ENCODE measurements around the gene NOL9.
"Not testable (repeated sequence)": the region's sequence is repeated elsewhere in the genome, so short reads cannot be mapped to it uniquely, and the experiment has no call there.

Gene NOL9

GRCh38 chr1:6502000-6502891 lies 52.1 kb downstream of the NOL9 start:
- peak; percentile 39 to 76 (median 66) for DNase-seq

DNA sequence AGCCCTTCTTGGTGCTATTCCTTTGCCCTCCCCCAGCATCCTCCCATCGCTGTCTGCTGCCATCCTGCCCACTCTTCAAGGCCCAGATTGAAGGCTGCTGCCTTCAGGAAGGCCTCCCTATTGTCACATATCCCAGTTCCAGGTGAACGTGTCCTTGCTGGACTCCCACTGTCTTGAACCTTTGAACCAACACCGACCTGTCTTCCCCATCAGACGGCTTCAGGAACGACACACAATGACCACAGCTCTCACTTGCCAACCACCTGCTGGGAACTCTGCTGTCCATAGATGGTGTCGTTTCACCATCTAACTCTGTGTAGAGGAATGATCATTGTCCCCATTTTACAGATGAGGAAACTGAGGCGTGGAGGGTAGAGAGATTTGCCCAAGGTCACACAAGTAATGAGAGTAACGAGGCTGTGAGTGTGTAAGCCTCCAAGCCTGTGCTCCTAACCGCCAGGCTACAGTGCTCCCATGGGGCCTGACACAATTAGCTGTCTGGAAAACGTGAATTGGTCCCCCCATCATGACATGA lies 53.0 kb downstream of the NOL9 start:
- no peak for DNase-seq

DNA sequence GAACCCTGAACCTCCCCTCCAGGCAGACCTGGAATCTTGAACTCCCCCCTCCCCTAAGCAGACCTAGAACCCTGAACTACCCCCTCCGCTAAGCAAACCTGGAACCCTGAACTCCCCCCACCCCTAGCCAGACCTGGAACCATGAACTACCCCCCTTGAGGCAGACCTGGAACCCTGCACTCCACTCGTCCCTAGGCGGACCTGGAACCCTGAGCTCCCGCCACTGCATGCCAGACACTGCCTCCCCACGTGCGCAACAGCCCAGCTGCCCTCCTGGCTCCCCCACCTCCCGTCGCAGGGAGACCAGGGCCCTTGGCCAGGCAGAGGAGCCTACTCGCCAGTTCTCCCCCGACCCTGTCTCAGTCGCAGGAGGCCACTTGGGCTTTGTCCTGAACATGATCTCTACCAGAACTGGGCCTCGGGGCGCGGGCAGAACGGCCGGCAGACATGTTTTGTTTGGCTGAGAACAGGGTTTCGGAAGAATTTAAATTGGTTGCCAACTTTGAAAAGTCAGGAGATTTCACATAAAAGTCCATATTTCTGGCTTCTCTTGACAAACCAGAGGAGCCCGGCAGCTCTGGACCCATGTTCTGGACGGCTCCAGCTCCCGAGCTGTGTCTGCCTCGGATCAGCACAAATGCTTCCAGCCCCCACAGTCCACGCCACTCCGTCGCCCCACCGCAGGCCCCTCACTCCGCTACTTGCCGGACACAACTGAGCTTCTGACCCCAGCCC lies 53.6 kb downstream of the NOL9 start:
- no peak for DNase-seq

DNA sequence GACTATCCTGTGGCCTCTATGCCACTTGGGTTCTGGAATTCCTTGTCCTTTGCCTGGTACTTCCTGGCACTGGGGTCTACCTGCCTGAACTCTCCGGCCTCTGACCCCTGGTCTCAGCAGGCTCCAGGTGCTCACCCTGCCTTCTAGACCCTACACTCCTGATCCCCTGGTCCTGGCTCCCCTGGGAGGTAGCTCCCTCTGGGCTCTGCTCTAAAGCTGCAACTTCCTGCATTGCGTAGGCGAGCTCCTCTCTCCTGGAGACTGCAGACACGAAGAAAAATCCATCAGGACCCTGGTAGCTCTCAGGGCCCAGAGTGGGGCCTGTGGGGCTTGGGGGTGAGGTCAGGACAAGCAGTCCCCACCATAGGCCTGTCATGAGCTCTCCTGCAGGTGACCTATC lies 55.0 kb downstream of the NOL9 start:
- no peak for DNase-seq

GRCh38 chr1:6498576-6499111 lies 55.7 kb downstream of the NOL9 start:
- DNase-seq: peak in 1 of 4 experiments; percentile 52

DNA sequence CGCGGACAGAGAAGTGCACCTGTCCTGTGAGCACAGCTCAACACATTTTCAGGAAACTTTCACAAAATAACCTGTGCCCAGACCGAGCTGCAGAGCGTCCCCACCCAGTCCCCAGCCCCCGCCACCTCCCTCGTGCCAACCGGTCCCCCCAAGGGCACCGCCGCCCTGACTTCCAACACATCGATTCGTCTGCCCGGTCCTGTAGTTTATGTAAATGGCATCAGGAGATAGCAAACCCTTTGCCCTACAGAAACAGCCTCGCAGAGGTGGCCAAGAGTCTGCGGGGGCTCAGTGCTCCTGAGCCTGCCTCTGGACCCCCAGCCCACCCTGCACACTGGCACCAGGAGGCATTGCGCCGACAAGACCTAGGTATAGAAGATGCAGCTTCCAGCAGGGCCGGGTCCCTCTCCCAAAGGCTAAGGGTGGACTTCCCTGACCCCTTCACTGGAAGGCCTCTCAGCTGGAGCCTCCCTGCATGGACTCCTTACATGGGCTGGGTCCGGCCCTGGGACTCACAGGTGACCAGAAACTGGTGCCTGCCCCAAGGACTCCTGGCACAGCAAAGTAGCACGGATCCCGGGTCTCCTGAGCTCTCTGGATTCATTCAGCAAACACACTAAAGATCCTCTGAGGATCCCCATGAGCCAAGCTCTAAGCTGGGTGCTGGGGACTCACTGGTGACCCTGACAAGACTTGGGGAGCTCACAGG lies 56.3 kb downstream of the NOL9 start:
- DNase-seq: no peak

- peak in 2 of 4 experiments; percentile 24 to 31 for DNase-seq
Measured at GRCh38 chr1:6497215-6497866, 57.0 kb downstream of the NOL9 start.

- no peak for DNase-seq
Measured at GRCh38 chr1:6496890-6497214, 57.5 kb downstream of the NOL9 start.

DNA sequence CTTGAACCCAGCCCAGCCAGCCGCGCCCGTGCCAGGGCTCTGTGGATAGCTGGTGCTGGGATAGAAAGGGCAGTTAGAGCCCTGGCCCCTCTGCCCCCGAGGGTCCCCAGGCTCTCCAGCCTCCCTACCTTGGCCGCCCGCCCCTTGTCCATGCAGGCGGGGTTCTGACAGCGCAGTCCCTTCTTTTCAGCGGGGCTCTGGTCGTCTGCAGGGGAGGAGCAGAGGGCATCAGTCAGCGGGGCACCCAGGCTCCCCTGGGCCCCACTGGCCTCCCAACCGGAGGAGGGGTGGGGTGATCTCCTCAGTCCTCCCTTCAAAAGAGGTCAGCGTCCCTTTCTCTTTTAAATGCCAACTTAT lies 58.0 kb downstream of the NOL9 start:
- no peak for DNase-seq

DNA sequence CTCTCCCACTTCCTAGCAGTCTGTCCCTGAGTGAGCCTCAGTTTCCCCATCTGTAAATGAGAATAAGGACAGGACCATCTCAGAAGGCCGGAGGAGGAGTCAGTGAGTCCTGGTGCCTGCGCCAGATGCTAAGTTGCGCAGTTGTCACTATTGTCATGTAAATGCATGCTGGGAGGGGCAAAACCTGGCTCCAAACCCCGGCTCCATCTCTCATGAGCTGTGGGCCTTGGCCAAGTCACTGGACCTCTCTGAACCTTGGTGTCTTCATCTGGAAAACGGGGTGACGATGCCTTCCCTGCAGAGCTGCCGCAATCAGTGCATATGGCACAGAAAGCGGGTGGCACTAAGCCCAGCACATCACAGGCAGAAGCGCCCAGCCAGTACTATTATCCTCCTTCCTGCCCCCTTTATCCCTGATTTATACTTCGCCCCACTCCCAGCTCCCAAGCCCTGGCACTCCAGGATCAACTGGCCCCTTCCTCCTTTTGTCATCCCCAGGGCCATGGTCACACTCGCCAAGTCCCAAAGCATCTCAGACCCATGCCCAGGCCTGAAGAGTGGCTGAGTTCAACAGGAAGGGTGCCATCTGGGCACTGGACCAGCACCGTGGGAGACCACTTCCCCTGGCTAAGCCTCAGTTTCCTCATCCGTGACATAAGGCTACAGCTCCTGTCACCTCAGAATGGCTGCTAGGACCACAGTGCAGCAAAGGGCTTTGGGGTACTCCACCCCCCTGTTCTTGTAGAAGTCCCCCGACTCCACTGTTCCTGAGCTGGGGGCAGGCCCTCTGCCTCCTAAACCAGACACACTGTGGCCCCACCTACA lies 58.6 kb downstream of the NOL9 start:
- no peak for DNase-seq

DNA sequence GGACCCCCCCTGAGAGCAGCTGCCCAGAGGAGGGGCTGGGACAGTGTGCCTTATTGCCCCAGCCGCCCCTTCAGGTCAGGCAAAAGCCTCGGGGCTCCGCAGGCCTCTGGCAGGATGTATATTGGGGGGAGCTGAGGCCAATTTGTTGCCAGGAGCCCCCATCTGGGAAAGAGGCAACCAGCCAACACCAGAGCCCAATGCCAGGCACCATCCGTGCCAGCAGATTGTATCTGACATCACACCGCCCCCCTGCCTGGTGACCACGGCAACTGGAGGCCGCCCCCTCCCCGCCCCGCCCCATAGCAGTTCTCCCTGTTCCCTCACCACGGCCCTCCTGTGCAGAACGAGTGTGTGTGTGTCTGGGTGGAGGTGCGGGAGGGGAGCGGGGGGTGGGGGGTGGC lies 59.3 kb downstream of the NOL9 start:
- DNase-seq: no peak

DNA sequence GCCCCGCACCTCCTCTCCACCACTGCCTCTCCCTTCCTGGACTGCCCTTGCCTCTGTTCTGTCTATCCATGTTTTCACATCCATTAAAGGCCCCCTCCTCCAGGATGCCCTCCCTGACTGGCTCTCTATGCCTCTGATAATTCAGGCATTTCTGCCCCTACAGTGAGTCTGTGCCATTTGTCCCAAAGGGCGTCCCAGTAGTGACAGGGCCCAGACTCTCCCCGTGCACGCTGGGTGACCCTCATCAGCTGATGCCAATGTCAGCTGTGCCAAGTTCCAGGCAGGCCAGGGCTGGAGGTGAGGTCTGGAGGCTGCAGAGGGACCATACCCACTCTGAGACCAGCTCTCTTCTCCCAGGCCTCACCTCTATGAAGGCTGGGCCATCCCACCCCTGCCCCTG lies 59.7 kb downstream of the NOL9 start:
- no peak for DNase-seq

DNA sequence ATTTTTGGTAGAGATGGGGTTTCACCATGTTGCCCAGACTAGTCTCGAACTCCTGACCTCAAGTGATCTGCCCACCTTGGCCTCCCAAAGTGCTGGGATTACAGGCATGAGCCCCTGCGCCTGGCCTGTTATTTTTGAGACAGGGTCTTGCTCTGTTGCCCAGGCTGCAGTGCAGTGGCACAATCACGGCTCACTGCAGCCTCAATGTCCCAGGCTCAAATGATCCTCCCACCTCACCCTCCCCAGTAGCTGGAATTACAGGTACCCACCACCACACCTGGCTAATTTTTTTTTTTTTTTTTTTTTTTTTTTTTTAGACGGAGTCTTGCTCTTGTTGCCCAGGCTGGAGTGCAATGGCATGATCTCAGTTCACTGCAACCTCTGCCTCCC lies 60.5 kb downstream of the NOL9 start:
- not testable (repeated sequence) for DNase-seq

DNA sequence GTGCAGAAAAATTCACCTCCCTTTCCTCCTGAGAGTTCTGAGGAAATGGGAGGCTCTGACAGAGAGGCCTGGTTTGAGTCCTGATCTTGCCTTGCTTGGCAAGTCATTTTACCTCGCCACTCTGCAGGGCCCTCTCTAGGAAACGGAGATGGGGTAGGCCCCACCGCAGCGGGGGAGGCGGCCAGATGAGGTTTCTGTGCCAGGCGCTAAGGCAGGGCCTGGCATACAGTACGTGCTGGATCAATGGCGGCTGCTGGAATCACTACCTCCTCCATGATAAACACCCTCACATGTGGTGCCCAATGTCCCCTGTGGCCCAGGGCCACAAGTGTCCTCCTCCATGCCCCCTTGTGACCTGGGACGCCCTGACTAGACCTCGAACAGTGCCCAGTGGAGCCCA lies 62.3 kb downstream of the NOL9 start:
- no peak for DNase-seq

DNA sequence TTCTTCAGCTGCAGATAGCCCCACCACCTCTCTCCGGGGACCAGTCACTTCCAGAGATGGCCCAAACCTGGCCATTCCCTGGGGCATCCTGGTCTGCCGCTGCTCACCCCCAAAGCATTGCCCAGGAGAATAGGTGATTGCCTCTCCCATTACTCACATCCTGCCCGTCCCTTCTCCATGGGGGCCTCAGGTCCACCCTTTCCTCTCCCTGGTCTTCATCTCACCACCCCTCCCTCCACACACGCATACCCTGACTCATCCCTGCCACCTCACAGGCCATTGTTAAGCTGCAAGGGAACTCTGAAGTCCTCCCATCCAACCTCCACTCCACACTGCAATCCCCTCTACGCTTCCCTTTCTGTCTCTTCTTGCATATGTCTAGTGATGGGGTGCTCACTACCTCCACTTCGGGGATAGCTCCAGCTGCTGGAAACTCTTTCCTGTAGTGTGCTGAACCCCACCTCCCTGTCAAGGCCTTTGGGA lies 62.8 kb downstream of the NOL9 start, which contains the start of gene PLEKHG5:
Gene PLEKHG5 (minus strand): TSS at position 188 of the 483 bp plus-strand sequence. CDS start 14,096 bp downstream, outside the sequence.
- DNase-seq: no peak

DNA sequence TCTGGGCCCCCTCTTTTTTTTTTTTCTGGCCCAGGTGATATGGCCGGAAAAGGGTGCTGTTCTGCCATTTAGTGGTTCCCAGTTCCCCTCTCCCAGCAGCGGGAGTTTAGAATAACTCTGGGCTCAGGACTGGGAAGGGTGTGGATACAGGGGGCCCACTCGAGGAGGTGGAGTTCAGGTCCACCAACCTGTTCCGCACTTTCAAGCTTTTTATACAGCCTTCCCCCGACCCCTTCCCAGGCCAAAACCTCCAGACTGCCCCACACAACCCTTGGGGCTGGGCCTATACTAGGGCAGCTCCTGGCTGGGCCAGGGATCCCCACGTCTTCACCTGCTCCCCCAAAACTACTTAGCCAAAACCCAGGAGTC lies 63.2 kb downstream of the NOL9 start:
- DNase-seq: no peak

- peak in 2 of 4 experiments; percentile 34 to 50 for DNase-seq
Measured at GRCh38 chr1:6490181-6491080, 63.9 kb downstream of the NOL9 start.

- peak; percentile 75 to 89 (median 80) for DNase-seq
Measured at GRCh38 chr1:6489799-6490180, 64.5 kb downstream of the NOL9 start.

- DNase-seq: no peak
Measured at GRCh38 chr1:6489383-6489765, 64.9 kb downstream of the NOL9 start.
